ENCODE results near the gene PSMD4.

The PSMD4 gene

DNA sequence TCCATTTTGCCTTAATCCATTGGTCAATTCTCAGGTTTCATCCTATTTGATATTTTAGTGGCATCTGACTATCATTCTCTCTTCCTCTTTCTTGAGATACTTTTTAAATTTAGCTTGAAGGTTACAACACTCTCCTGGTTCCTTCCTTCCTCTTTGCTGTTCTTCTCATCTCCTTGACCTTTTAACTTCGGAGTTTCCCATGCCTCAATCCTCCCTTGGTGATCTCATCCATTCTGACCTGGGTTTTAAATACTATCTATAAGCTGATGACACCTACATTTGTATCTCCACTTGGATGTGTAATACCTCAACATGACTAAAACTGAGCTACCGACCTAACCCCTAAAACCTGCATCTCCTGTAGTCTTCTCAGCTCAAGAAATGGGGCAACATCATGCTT is 22.7 kb downstream of the PSMD4 start:
- DNase-seq (ENCODE audit: insufficient read length) (no peak), FAIRE-seq (peak; percentile 56)
- TF ChIP-seq POLR2A (IDR thresholded peaks at IDR 0.05; ENCODE audit: low read depth, low read length) (no peak), POLR2AphosphoS5 (IDR thresholded peaks at IDR 0.05; ENCODE audit: low read depth, low read length) (no peak), TAF1 (IDR thresholded peaks at IDR 0.05; ENCODE audit: borderline replicate concordance, low read depth, low read length) (no peak)

DNA sequence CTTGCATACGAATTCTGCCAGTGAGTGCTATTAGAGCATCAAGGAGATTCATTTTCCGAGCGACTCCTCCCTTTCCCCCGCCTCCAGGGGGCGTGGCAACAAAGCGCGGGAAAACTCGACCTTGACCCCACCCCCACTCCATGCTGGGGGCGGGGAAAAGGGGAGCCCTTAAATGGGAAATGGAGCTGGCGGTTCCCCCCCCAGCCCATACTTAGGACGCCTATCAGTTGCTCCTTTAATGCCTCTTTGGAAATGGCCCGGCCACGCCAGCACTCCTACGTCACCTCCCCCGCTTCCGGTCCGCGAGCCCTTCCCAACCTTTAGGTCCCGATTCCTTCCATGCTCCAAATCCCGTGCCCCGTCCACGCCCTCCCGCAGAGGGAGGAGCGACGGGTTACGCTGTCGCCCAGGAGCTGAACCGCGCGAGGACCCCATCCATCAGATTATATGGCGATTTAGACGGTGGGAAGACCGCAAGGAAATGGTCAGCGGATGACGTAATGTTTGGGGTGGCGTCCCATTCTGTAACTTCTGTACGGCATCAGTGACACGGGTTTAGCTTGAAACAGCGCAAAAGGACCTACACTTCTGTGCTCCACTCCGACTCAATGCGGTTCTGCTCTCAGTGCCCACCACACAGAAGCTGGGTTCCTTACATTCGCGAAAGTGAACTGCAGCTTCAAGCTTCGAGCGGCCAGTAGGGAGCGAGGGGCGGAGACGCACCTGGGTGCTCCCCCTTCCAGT is 26.9 kb downstream of the PSMD4 start:
- no peak for FAIRE-seq
- DNase-seq (ENCODE audit: insufficient read length), result peak; percentile 86
- TF ChIP-seq POLR2AphosphoS5 (IDR thresholded peaks at IDR 0.05; ENCODE audit: low read depth, low read length) (peak; percentile 76), TAF1 (IDR thresholded peaks at IDR 0.05; ENCODE audit: borderline replicate concordance, low read depth, low read length) (no peak), POLR2A (IDR thresholded peaks at IDR 0.05; ENCODE audit: low read depth, low read length) (peak; percentile 85)

DNA sequence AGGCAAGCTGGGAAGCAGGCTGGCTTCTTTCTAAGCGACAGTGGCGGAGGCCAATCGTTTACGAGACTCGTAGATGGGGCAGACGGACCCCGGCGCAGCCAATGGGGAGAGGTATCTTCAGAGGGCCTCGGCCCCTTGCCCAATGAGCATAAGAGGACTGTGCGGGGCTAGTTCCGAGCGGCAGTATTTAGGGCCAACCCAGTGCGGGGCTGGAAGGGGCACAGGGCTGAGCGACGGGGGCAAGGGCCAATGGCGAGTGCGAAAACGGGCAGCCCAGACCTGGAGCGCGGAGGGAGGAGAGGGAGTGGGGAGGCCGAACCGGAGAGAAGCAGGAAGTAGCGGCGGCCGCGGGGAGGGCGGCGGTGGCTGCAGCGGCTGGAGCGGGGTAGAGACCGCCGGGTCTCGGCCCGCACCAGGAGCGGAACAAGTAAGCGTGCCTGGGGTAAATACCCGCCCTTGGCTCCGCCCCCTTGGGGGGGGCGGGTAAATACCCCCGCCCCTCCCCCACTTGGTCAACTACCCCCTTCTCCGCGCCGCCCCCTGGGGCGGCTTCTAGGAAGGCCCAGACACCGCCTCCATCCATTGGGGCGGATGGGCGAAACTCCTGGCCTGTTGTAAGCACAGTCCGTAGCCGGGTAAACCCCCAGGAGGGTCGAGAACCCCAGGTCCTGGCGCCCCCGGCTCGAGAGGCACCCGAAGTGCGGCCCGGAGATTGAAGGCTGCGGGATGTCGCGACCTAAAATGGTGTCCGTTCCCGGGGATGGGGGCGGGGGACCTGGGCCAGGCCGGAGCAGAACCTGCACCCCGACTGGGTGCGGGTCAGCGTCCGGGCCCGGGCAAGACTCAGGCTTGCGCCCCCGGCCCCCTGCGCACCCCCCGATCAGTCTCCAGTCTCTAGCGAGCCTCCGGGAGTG is 27.7 kb downstream of the PSMD4 start, which contains the start of gene ZNF687:
Gene ZNF687 (plus strand): TSS at position 331 of the 914 bp plus-strand sequence. CDS start 3,993 bp downstream, outside the sequence.
- DNase-seq (ENCODE audit: insufficient read length), result peak; percentile 98
- TF ChIP-seq TAF1 (IDR thresholded peaks at IDR 0.05; ENCODE audit: borderline replicate concordance, low read depth, low read length) (peak; percentile 60), POLR2AphosphoS5 (IDR thresholded peaks at IDR 0.05; ENCODE audit: low read depth, low read length) (no peak), POLR2A (IDR thresholded peaks at IDR 0.05; ENCODE audit: low read depth, low read length) (peak; percentile 84)
- peak; percentile 98 for FAIRE-seq

DNA sequence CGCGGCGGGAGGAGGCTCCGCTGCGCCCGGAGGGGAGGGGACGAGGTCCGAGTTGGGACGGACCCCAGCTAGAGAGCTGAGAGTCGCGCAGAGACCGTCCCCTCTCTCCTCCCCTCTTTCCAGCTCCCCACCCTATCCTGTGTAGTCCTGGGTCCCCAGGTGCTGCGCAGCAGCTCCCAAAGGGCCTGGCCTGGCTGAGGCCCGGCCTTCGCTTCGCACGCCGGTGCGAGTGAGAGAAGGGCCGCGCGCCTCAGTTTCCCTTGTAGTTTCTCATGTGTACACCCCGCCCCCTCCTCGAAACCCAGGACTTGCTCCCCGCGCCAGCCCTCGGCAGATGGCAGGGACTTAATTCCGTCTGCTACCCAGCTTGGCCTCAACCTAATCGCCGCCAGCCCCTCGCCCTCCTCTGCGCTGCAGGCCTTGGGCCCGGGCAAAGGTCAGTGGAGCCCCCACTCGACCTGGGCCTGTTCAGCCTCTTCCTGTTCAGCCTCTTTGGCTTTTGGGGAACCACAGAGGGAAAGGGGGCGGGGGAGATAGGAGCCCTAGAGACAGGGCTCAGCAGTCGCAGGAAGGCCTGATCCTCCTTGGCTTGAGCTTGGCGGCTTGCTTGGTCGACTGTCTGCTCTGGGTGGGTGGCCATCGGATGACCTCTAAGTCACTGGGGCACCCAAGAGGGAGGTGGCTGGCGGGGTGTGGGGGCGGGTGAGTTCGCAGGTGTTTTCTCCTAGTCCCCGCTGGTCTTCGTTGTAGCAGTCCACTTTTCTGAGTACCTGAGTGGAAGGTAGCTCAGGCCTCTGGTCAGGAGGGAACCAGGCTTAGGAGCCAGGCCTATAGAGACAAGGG is 28.6 kb downstream of the PSMD4 start:
- TF ChIP-seq POLR2AphosphoS5 (IDR thresholded peaks at IDR 0.05; ENCODE audit: low read depth, low read length) (no peak), POLR2A (IDR thresholded peaks at IDR 0.05; ENCODE audit: low read depth, low read length) (peak; percentile 38; the same call in 1 of the 2 replicates), TAF1 (IDR thresholded peaks at IDR 0.05; ENCODE audit: borderline replicate concordance, low read depth, low read length) (no peak)
- DNase-seq (ENCODE audit: insufficient read length), result no peak
- peak; percentile 57 for FAIRE-seq

DNA sequence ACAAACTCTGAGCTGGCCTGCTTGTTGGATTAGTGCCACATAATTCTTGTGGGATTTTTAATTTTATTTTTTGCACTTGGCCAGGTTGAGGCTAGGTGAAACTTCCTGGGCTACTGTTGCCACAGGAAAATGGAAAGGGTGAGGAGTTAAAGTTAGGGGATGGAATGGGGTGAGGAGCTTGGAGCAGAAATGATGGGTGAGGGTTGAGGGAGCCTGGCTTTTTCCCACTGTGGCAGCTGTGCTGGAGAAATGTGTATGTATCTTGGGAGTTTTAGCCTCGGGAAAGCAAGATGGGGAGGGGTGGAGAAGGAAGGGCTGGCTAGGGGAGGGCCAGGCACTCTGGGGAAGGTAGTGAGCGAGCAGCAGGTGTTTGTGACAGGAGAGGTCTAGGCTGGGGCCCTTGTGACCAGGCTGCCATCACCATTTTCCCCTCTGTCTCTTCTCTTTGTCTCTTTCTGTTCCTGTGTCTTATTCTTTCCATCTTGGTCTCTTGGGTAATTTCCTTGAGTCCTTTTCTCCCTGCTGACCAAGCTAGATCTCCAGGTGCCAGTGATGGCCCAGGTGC is 29.6 kb downstream of the PSMD4 start:
- no peak for DNase-seq (ENCODE audit: insufficient read length)
- TF ChIP-seq TAF1 (IDR thresholded peaks at IDR 0.05; ENCODE audit: borderline replicate concordance, low read depth, low read length), result no peak
- TF ChIP-seq POLR2A (IDR thresholded peaks at IDR 0.05; ENCODE audit: low read depth, low read length), result no peak

DNA sequence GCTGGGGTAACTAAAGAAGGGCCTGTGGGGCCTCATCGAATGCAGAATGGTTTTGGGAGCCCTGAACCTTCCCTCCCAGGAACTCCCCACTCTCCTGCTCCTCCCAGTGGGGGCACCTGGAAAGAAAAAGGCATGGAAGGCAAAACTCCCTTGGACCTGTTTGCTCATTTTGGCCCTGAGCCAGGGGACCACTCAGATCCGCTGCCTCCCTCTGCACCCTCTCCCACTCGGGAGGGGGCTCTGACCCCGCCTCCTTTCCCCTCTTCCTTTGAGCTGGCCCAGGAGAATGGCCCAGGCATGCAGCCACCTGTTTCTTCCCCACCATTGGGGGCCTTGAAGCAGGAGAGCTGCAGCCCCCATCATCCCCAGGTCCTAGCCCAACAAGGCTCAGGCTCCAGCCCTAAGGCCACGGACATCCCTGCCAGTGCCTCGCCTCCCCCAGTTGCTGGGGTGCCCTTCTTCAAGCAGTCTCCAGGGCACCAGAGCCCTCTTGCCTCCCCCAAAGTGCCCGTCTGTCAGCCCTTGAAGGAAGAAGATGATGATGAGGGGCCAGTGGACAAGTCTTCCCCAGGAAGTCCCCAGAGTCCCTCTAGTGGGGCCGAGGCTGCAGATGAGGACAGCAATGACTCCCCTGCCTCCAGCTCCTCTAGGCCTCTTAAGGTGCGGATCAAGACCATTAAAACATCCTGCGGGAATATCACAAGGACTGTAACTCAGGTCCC is 32.2 kb downstream of the PSMD4 start:
- TF ChIP-seq TAF1 (IDR thresholded peaks at IDR 0.05; ENCODE audit: borderline replicate concordance, low read depth, low read length) (no peak), POLR2A (IDR thresholded peaks at IDR 0.05; ENCODE audit: low read depth, low read length) (no peak), POLR2AphosphoS5 (IDR thresholded peaks at IDR 0.05; ENCODE audit: low read depth, low read length) (no peak; the same call in 1 of the 2 replicates)
- FAIRE-seq, result no peak
- no peak for DNase-seq (ENCODE audit: insufficient read length)

More for the DNA sequence above, 29.6 kb downstream of the PSMD4 start:
- no peak for FAIRE-seq

DNA sequence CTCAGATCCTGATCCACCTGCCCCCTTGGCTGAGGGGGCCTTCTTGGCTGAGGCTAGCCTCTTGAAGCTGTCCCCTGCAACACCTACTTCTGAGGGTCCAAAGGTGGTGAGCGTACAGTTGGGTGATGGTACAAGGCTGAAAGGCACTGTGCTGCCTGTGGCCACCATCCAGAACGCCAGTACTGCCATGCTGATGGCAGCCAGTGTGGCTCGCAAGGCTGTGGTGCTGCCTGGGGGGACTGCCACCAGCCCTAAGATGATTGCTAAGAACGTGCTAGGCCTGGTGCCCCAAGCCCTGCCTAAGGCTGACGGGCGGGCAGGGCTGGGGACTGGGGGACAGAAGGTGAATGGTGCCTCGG is 32.8 kb downstream of the PSMD4 start:
- DNase-seq (ENCODE audit: insufficient read length) (no peak), FAIRE-seq (no peak)
- no peak for TF ChIP-seq POLR2A (IDR thresholded peaks at IDR 0.05; ENCODE audit: low read depth, low read length)
- TF ChIP-seq POLR2AphosphoS5 (IDR thresholded peaks at IDR 0.05; ENCODE audit: low read depth, low read length), result no peak
- TF ChIP-seq TAF1 (IDR thresholded peaks at IDR 0.05; ENCODE audit: borderline replicate concordance, low read depth, low read length), result no peak

DNA sequence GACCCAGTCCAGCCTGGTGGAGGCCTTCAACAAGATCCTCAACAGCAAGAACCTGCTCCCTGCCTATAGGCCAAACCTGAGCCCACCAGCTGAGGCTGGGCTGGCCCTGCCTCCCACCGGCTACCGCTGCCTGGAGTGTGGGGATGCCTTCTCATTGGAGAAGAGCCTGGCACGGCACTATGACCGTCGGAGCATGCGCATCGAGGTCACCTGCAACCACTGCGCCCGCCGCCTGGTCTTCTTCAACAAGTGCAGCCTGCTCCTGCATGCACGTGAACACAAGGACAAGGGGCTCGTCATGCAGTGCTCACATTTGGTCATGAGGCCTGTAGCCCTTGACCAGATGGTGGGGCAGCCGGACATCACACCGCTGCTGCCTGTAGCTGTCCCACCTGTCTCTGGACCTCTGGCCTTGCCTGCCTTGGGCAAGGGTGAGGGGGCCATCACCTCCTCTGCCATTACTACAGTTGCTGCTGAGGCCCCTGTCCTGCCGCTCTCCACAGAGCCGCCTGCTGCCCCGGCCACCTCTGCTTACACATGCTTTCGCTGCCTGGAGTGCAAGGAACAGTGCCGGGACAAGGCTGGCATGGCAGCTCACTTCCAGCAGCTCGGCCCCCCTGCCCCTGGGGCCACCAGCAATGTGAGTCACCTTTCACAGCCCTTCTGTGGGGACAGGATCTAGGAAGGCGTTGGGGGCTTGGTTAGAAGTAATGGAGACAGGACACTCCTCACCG is 33.4 kb downstream of the PSMD4 start:
- FAIRE-seq (no peak), DNase-seq (ENCODE audit: insufficient read length) (no peak)
- peak; percentile 40 for TF ChIP-seq POLR2AphosphoS5 (IDR thresholded peaks at IDR 0.05; ENCODE audit: low read depth, low read length)
- no peak for TF ChIP-seq TAF1 (IDR thresholded peaks at IDR 0.05; ENCODE audit: borderline replicate concordance, low read depth, low read length)
- TF ChIP-seq POLR2A (IDR thresholded peaks at IDR 0.05; ENCODE audit: low read depth, low read length), result 0 out of 2 replicates have a peak, but pooled peaks have one; percentile 9

DNA sequence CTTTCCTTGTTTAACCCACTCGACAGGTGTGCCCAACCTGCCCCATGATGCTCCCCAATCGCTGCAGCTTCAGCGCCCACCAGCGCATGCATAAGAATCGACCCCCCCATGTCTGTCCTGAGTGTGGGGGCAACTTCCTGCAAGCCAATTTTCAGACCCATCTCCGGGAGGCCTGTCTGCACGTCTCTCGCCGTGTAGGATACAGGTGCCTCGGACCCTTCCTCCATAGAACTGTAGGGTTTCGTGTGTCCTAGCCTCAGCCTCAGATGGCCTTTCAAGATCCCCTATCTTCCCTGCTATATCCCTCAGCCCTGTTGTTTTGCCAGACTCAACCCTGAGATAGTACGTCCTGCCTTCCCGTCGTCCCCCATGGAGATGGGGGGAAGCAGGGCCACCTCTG is 34.0 kb downstream of the PSMD4 start:
- FAIRE-seq (no peak), DNase-seq (ENCODE audit: insufficient read length) (no peak)
- TF ChIP-seq TAF1 (IDR thresholded peaks at IDR 0.05; ENCODE audit: borderline replicate concordance, low read depth, low read length) (no peak), POLR2A (IDR thresholded peaks at IDR 0.05; ENCODE audit: low read depth, low read length) (no peak), POLR2AphosphoS5 (IDR thresholded peaks at IDR 0.05; ENCODE audit: low read depth, low read length) (no peak)
